Activated T-cell treated with anti-CD3 and anti-CD28 coated beads for 4 hours (primary cell): Measurements from ENCODE around the gene ANKRD13B.

Experiments used
- DNase-seq: peaks from one replicate; pipeline ENCODE4 v3.0.0-alpha.2; 2020

ANKRD13B gene

DNA sequence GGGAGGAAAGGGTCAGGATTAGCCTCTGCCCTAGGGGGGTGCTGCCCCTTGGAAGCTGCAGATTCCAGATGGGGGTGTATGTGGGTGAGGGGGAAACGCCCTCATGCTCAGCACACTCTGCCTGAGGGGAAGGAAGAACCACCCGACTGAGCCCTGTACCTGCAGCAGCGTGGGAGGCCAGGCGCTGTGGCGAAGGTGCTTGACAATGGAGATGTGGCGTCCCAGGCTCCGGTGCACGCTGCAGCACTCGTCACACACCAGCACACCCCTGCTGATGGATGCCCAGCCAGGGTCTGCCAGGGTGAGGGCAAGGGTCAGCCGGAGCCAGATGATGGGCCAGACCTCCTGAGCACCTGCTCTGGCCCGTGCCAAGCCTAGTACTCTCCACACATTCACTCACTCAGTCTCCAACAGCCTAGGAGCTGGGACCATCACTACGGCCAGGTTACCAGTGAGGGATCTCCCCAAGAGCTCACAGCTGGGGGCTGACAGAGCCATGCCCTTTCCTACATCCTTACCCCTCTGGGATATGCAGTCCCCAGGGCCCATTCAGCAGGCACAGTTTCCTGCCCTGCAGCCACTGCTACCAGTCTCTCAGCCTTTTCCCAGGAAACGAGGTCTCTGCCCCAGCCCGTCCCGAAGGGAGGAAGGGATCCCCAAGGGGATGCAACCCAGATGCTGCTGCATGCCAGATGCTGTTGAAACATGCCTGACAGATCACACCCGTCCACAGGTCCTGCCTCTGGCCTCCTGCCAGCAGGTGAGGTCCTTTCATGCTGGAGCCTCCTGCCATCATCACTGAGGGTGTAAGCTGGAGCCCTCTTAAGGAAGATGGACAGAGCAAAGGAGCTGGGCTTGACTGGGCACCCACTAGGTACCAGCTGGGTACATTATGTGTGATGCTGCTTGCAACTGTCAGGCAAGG, 9.3 kb upstream of the ANKRD13B start:
- DNase-seq, result no peak

DNA sequence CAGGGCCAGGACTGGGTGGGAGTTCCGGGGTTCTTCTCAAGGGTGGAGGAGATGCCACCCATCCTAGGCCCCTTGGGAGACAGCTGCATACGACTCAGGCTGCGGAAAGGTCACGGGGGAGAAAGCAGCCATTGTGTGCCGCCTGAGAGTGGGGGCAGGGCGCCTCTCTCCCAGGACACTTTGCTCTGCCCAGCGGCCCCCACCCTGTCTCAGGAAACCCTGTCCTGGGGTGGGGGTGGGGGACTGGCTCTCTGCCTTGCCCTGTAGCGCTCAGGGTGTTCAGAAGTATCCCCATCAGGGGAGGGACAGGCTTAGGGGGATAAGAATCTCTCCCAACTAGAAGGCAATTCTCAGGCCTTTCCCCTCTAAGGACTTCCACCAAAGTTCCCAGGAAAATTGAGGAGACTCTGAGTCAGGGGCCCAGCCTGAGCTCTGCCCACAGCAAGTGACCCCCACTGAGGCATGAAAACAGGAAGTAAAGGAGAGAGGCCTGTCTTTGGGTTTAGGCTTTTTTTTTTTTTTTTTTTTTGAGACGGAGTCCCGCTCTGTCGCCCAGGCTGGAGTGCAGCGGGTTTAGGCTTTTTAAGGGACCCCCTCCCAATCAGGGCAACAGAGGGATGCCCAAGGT, 8.4 kb upstream of the ANKRD13B start:
- DNase-seq, result no peak

GRCh38 chr17:29585080-29585751, 7.7 kb upstream of the ANKRD13B start:
- DNase-seq, result peak; percentile 30

DNA sequence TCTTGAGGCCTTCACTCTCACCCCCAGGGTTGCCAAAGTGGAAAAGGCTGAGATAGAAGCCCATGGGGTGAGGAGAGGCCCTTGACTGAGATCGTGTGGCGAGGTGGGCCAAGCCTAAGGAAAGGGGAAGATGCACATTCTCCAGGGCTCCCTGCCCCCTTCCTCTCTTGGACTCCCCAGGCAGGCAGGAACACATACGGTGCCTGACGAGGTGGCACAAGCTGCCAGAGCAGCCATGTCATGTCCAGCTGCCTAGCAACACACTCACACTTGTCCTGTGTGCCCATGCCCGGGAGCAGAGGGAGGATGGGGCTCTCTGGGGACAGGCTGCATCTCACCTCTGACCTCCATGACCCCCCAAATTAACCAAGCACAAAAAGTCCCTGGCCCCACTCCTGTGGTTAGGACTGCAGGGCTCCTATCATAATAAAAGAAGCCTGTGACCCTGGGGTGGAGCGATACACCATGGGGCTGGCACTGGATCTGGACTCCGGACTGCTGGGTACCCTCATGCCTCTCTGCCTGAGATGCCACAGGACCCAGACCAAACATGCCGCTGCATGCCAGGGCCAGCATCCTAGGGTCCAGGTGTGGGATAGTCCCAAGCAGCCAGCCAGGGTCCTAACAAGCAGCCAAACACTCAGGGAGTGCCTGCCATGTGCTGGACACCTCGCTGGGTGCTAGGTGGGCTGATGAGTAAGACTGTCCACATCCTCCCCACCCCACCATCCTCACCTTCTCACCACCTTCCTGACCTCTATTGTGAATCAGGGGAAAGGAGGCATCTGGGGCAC, 6.1 kb upstream of the ANKRD13B start:
- no peak for DNase-seq

DNA sequence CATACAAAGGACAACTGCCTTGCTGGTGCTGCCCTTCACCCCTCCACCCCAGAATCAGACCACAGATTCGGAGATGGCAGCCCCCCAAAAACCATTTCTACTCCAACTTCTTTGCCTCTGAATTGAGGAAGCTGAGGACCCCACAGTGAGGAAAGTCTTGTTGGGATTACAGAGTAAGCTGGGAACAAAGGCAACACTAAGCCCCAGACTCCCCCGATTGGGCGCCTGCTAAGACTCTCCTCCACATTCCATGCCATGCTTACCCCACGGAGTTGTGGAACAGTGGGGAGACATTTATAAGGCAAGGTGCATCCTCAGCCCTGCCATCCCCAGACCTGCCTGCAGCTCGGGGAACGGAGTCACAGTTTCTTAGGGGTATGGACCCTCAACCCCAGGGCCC, 5.3 kb upstream of the ANKRD13B start:
- DNase-seq, result no peak

DNA sequence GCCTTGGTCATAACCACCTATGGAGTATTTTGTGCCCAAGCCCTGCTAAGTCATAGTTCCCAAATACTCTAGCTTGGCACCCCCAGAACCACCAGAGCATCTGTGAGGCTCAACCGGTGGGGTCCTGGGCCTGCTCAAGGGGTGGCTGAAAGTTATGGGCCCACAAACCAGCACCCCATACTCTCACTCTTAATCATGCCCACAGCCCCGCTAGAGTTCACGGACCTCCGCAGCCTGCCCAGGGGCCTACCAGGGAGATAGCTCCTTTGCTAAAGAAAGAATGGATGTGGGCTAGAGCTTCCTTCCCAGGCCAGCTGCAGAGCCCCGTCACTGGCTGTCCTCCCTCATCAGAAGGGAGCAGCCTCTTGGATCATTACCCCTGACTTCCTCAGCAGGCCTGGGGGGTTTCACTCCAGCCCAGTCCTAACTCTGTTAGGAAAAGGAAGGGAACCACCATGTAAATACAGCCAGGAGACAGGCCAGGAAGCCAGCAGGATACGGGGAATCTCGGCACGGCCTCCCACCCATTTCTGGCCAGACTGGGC, 4.8 kb upstream of the ANKRD13B start:
- DNase-seq, result no peak

- DNase-seq, result peak; percentile 67
Observed at GRCh38 chr17:29588562-29589411, 4.1 kb upstream of the ANKRD13B start.

DNA sequence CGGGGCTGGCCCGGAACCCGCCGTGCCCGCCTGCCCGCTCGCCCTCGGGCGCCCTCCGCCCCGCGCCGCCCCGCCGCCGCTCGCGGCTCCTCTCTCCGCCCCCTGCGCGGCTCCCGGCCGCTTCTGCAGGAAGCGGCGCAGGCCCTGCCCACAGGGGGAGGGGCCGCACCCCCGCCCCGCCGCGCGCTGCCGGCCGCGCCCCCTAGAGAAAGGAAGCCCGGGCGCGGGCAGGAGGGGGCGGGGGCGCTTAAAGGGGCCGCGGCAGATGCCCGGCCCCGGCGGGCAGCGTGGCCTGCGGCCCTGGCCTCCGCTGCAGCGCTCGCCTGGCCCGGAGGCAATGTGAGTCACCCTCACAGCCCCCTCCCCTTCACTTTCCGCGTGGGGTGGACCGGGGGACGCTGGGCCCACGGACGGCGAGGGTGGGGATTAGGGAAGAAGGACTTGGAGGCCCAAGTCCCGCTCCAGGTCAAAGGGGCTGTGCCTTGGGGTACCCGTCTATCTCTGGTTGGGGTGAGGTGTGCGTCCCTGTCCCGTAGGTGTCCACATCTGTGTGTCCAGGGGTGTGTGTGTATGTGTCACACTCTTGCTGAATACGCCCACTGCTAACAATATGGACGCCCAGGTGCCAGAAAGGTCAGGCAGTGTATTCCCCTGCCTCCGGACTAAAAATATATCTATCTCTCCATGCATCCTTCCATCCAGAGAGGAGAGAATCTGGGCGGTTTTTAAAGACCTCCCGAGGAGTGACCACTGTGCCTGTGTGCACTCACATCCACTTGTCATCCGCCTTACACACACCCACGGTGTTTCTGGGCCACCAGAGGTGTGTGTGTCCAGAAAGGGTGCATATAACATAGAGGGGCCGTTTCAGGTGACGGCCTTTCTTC, 3.2 kb upstream of the ANKRD13B start, which contains the start of gene GIT1:
GIT1 (minus strand) TSS at position 125 of the 887 bp plus-strand sequence. CDS start 270 bp downstream, outside the sequence.
- DNase-seq, result peak; percentile 78

DNA sequence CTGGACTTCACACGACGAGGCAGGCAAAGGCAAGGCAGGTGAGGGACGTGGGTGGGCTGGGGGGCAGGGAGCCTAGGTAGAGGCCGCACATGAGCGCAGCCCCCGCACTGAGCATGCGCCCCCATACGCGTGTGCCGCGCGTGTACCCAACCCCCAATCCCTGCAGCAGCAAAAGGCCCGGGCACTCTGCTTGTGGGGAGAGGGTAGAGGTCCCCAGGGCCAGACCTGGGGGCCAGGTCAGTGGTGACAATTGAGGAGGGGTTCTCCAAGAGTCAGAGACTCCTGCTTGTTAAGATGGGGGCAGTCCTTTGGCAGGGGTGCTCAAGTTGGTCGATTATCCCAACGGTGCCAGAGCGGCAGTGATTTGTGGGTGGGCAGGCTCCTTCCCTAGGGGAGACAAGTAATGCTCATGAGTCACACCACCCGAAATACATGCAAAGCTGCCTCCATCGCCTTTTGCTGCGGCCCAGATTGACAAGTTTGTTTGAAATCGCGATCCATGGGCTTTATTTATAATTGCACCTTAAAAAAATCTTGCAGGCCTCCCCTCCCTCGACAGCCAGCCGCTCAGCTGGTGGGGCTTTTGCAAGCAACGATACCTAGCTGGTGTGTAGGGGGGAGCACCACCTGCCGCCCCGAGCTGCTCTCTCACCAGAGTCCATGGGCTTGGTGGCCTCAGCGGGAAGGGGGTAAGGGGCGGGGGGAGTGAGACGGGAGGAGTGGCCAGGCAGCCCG, 2.4 kb upstream of the ANKRD13B start:
- DNase-seq, result no peak

- DNase-seq, result peak; percentile 39
Observed at GRCh38 chr17:29591146-29591736, 1.7 kb upstream of the ANKRD13B start.

DNA sequence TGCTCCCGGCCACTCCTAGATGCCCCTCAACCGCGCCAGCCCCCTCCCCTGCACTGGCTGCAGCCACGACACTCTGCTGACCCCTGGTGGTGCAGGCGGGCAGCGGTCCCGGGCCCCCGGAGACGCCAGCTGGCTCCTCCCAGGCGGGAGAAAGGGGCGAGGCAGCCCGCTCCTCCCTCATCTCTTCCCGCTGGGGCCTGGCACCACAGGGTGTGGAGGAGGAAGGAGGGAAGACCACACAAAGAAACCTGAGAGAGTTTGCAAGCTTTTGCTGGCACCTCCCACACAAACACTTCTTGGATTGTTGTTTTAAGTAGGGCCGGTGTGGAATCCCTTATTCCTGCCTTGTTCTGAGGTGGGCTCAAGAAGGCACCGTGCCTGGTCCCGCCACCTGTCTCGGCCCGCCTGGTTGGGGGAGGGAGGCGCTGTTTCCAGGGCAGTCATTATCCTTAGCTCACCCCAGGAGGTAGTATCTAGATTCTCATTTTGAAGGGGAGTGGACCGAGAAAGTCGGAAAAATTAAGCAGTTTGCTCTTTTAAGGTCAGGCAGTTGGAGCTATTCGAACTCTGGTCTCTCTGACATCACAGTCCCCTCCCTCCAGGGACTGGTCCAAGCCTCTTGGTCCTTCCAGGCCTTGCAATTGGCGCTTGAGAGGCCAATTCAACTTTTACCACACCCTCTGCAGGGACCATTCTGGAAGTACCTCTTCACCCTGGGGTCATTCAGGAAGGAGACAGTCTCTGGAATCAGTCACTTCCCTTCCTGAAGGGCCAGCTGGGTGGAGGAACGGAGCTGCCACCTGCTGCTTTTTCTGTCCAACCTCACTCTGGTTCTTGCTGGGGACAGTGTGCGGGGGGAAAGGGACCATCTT, 959 bp upstream of the ANKRD13B start:
- peak; percentile 69 for DNase-seq

DNA sequence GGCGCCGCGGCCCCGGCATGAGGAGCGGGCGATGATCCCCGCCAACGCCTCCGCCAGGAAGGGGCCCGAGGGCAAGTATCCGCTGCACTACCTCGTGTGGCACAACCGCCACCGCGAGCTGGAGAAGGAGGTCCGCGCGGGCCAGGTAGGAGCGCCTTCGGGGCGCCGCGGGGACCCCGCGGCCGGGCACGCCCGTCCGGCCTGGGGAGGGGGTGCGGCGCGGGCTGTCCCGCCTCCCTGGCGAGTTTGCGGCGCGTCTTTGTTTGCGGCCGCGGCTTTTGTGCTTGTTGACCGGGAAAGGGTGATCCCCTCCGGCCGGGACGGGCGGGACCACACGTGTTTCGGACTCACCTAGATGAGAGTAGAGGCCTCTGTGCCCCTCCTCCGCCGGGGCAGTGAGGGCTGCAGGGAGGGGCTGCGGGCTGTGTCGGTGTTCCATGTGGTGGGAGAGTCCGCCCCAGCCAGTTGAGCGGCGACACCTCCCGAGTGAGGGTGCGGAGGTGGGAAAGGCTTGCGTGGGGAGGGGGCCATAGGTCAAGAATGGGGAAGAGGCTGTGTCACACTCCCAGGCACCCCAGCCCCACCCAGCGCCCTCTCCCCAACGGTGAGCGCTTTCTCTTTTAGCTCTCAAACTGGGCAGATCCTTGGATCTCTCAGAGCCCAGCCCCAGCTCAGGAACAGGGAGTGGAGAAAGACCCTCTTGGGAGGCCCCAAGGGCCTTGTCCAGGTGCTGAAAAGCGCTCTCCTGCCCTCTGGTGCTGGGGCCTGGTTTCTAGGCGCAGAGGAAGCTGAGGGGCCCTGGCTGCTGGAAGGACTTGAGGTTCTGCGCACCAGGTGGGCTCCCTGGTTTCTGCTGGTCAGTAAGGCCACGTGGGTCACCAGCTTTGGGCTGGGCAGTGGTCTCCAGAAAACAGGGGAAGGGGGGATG, 923 bp downstream of the ANKRD13B start:
- DNase-seq, result no peak

GRCh38 chr17:29594519-29595090, 1.7 kb downstream of the ANKRD13B start:
- DNase-seq, result no peak

- no peak for DNase-seq
Observed at GRCh38 chr17:29595107-29595942, 2.4 kb downstream of the ANKRD13B start.

DNA sequence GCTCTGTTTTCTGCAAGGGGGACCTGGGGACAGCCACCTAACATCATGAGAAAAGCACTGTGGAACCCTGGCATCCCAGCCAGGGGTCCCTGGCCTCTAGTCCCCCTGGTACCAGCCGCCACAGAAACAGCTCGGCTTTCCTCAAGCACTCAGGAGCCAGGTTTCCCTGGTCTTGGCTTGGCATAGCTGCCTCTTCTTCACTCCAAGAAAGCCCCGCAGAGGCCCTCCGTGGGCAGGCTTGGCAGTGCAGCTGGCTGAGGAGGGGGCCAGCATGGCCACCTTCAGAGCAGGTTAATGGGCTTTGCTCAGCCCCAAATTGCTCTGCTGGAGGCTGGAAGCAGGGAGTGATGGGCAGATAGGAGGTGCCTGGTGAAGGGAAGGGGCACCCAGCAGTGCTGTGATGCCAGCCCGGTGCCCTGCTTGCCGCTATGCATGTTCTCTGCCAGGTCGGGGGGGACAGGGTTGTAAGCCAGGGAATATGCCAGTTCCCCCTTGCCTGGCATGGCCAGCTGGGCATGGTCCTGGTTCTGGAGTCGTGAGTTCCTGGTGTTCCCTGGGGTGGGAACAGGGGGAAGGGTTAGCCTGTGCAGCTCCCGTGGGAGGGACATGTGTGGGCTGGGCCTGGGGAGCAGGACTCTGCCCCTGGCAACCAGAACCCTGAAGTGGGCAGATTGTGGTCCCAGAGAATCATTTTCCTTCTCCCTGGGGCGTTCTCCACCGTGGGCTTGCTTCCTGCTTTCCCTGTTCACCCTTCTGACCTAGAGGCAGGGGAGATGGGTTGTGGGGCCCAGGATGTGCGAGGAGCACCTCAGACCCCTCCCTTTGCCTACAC, 3.2 kb downstream of the ANKRD13B start:
- DNase-seq, result no peak
